ENCODE data around the gene ISM1. TPM values are rescaled to one million over a fixed set of nuclear protein-coding genes. Genes with fewer than 3 reads are reported as not detected.

The ISM1 gene
- total and polyA plus RNA-seq, 8 donors: 0.25 to 14.3 (median 0.97) TPM; not detected in 2

DNA sequence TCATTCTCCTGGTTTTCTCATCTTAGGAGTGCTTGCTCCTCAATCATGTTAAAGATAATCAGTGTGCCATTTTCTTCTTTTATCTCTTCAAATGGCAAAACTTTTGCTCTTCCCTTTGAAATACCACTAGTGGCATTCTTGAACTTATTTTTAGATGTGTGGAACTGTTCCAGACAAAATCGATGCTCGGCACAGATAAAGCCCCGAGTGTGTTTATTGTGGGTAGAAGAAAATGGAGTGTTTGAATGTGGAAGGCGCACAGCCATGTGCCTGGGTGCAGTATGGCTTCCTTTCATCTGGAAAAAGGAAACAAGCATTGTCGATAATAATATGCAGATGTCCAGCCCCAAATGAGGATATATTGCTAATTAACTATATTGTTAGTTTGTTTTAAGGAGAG, 42.4 kb downstream of the ISM1 start:
- no peaks in the 10 kb centered on the region for H3K4me1 ChIP-seq
- no peak for DNase-seq
- no peaks in the 10 kb centered on the region for H3K36me3 ChIP-seq
- TF ChIP-seq, protein P1, sequence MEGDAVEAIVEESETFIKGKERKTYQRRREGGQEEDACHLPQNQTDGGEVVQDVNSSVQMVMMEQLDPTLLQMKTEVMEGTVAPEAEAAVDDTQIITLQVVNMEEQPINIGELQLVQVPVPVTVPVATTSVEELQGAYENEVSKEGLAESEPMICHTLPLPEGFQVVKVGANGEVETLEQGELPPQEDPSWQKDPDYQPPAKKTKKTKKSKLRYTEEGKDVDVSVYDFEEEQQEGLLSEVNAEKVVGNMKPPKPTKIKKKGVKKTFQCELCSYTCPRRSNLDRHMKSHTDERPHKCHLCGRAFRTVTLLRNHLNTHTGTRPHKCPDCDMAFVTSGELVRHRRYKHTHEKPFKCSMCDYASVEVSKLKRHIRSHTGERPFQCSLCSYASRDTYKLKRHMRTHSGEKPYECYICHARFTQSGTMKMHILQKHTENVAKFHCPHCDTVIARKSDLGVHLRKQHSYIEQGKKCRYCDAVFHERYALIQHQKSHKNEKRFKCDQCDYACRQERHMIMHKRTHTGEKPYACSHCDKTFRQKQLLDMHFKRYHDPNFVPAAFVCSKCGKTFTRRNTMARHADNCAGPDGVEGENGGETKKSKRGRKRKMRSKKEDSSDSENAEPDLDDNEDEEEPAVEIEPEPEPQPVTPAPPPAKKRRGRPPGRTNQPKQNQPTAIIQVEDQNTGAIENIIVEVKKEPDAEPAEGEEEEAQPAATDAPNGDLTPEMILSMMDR (IDR thresholded peaks at IDR 0.05): no peak
- no peak for TF ChIP-seq POLR2A (IDR thresholded peaks at IDR 0.05)
- no peak for TF ChIP-seq EP300 (IDR thresholded peaks at IDR 0.05)
- no peak for TF ChIP-seq POLR2AphosphoS5 (IDR thresholded peaks at IDR 0.05)
- H3K4me3 ChIP-seq: no peak overlapping the region
- WGBS, 5 donors: 67 to 78% (median 71%) methylated on average over 5 of the region's 5 CpGs
- intact Hi-C loops (cut with DNase I; ENCODE audit: low total_unique reads): no loop called here
- no peaks in the 10 kb centered on the region for H3K9me3 ChIP-seq
- no peak overlapping the region for H3K27ac ChIP-seq
- no peaks in the 10 kb centered on the region for H3K27me3 ChIP-seq

DNA sequence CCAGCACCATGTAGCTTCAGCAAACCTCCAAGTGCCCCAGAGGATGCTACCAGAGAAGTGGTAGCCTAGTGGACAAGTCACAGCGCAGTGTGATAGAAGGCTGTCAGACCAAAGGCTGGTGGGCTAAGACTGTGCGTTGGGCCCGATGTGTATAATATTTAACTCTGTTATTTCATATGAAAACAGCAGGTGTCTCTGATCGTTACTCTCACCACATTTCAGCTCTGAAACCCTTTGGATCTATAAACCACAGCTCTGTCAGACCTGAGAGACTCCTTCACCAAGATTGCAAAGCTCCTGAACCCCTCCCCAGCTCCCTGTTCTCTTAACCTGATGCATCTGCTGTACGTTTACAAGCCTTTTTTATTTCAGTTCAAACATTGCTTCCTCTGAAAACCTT, 43.8 kb downstream of the ISM1 start:
- 84 to 90% (median 89%) methylated on average over 5 of the region's 5 CpGs for WGBS, 5 donors
- no peak overlapping the region for H3K27ac ChIP-seq
- no peaks in the 10 kb centered on the region for H3K27me3 ChIP-seq
- no peak for DNase-seq
- H3K9me3 ChIP-seq: no peaks in the 10 kb centered on the region
- H3K36me3 ChIP-seq: no peaks in the 10 kb centered on the region
- TF ChIP-seq, protein P1 (IDR thresholded peaks at IDR 0.05): no peak
- no peak for TF ChIP-seq EP300 (IDR thresholded peaks at IDR 0.05)
- no peak for TF ChIP-seq POLR2A (IDR thresholded peaks at IDR 0.05)
- no peak for TF ChIP-seq POLR2AphosphoS5 (IDR thresholded peaks at IDR 0.05)
- no peaks in the 10 kb centered on the region for H3K4me1 ChIP-seq
- intact Hi-C loops (cut with DNase I; ENCODE audit: low total_unique reads): no loop called here
- H3K4me3 ChIP-seq: no peak overlapping the region

DNA sequence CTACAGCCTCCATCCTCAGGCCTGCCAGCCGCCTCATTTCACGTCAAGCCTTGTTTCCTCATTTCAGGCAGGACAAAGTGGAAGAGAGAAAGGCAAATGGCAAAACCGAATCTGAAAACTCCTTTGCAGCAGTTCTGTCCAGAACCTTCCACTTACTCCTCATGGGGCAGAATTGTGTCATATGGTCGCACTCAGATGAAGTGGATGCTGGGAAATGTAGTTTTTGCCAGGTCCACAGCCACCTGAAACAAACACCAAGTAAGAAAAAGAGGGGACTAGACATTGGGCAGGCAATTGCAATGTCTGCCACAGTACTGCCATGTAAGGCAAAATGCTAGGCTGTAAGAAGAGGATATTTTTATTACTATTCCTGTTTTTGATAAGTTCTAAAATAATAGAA, 44.9 kb downstream of the ISM1 start:
- intact Hi-C loops (cut with DNase I; ENCODE audit: low total_unique reads): no loop called here
- TF ChIP-seq POLR2AphosphoS5 (IDR thresholded peaks at IDR 0.05) (no peak), POLR2A (IDR thresholded peaks at IDR 0.05) (no peak), EP300 (IDR thresholded peaks at IDR 0.05) (no peak)
- TF ChIP-seq, protein P1 (IDR thresholded peaks at IDR 0.05): no peak
- no peak overlapping the region for H3K4me3 ChIP-seq
- WGBS, 5 donors: 80 to 87% (median 86%) methylated on average over 4 of the region's 4 CpGs
- no peaks in the 10 kb centered on the region for H3K4me1 ChIP-seq
- H3K36me3 ChIP-seq: no peaks in the 10 kb centered on the region
- no peak overlapping the region for H3K27ac ChIP-seq
- H3K9me3 ChIP-seq: no peaks in the 10 kb centered on the region
- H3K27me3 ChIP-seq: no peaks in the 10 kb centered on the region
- no peak for DNase-seq

DNA sequence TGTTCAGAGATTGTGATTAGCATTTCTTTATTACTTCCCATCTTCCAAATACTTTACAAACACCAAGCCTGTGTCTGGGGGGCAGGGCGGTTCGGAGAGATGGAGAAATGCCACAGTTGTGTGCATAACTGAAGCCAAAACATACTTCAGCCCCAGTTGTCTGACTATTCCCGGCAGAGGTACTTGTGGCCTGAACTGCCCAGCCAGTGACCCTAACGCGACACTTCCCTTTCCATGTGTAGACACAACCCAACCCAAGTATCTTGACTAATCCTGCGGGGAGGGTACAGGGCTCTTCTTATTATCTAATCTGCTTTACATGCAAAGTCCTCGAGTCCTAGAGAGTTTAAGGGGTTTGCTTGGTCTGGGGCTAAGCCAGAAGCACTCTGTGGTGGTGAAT, 46.2 kb downstream of the ISM1 start:
- intact Hi-C loops (cut with DNase I; ENCODE audit: low total_unique reads): no loop called here
- no peak for DNase-seq
- Histone ChIP-seq H3K27ac (no peak overlapping the region), H3K4me1 (no peaks in the 10 kb centered on the region), H3K36me3 (no peaks in the 10 kb centered on the region), H3K9me3 (no peaks in the 10 kb centered on the region), H3K27me3 (no peaks in the 10 kb centered on the region), H3K4me3 (no peak overlapping the region)
- TF ChIP-seq EP300 (IDR thresholded peaks at IDR 0.05): no peak
- TF ChIP-seq, protein P1 (IDR thresholded peaks at IDR 0.05): no peak
- 63 to 69% (median 68%) methylated on average over 7 of the region's 7 CpGs for WGBS, 5 donors

Data from stomach (tissue), 9 donors.